ENCODE measurements around the gene KIAA0513.

The KIAA0513 gene

GRCh38 chr16:85141491-85142128, 114.0 kb downstream of the KIAA0513 start:
- H3K9me3 ChIP-seq (ENCODE audit: insufficient read depth, low read depth, low read length) = no peaks in the 10 kb centered on the region
- 82% methylated on average over 17 of the region's 17 CpGs for WGBS
- H3K9ac ChIP-seq (ENCODE audit: low read depth, low read length) = no peak overlapping the region
- no peaks in the 10 kb centered on the region for H3K36me3 ChIP-seq (ENCODE audit: insufficient read depth, low read length)
- no peak overlapping the region for H3K4me3 ChIP-seq (ENCODE audit: low read length)
- no peaks in the 10 kb centered on the region for H3K4me1 ChIP-seq (ENCODE audit: insufficient read depth, low read length)
- H3K27me3 ChIP-seq (ENCODE audit: insufficient read depth, low read length) = no peaks in the 10 kb centered on the region
- no peak overlapping the region for H3K27ac ChIP-seq (ENCODE audit: low read depth, low read length)

GRCh38 chr16:85142129-85142513, 114.5 kb downstream of the KIAA0513 start:
- no peak overlapping the region for H3K9ac ChIP-seq (ENCODE audit: low read depth, low read length)
- H3K4me1 ChIP-seq (ENCODE audit: insufficient read depth, low read length) = no peaks in the 10 kb centered on the region
- H3K27ac ChIP-seq (ENCODE audit: low read depth, low read length) = no peak overlapping the region
- H3K36me3 ChIP-seq (ENCODE audit: insufficient read depth, low read length) = no peaks in the 10 kb centered on the region
- H3K9me3 ChIP-seq (ENCODE audit: insufficient read depth, low read depth, low read length) = no peaks in the 10 kb centered on the region
- 91% methylated on average over 7 of the region's 7 CpGs for WGBS
- no peaks in the 10 kb centered on the region for H3K27me3 ChIP-seq (ENCODE audit: insufficient read depth, low read length)
- H3K4me3 ChIP-seq (ENCODE audit: low read length) = no peak overlapping the region

- H3K27me3 ChIP-seq (ENCODE audit: insufficient read depth, low read length) = no peaks in the 10 kb centered on the region
- H3K9ac ChIP-seq (ENCODE audit: low read depth, low read length) = no peak overlapping the region
- H3K4me3 ChIP-seq (ENCODE audit: low read length) = no peak overlapping the region
- no peaks in the 10 kb centered on the region for H3K36me3 ChIP-seq (ENCODE audit: insufficient read depth, low read length)
- H3K9me3 ChIP-seq (ENCODE audit: insufficient read depth, low read depth, low read length) = no peaks in the 10 kb centered on the region
- no peak overlapping the region for H3K27ac ChIP-seq (ENCODE audit: low read depth, low read length)
- WGBS = 94% methylated on average over 19 of the region's 19 CpGs
- H3K4me1 ChIP-seq (ENCODE audit: insufficient read depth, low read length) = no peaks in the 10 kb centered on the region
Measured at GRCh38 chr16:85142771-85143211, 115.2 kb downstream of the KIAA0513 start.
